GM12891 (cell line): ENCODE data around the gene COASY.

Experiments used
- PAX5 ChIP-seq: IDR thresholded peaks from 2 replicates; pipeline ENCODE4 v1.6.1; 2011; ENCODE audit warnings: low read length, moderate library complexity, mild to moderate bottlenecking; ENCODE audit not compliant: insufficient read depth, severe bottlenecking
- POLR2A ChIP-seq: IDR thresholded peaks from 2 replicates; pipeline ENCODE4 v1.6.1; 2011; ENCODE audit warnings: low read depth, low read length, control low read depth
- POLR2AphosphoS5 ChIP-seq: IDR thresholded peaks from 2 replicates; pipeline ENCODE4 v1.6.1; 2011; ENCODE audit warnings: low read depth, low read length, control low read depth
- POU2F2 ChIP-seq: IDR thresholded peaks from 2 replicates; pipeline ENCODE4 v1.6.1; 2011; ENCODE audit warnings: low read depth, mild to moderate bottlenecking, control low read depth, low read length, moderate library complexity
- SPI1 ChIP-seq: IDR thresholded peaks from 2 replicates; pipeline ENCODE4 v1.6.1; 2011; ENCODE audit warnings: low read depth, low read length, control low read depth

GRCh38 chr17:42612013-42612412 is 50.1 kb downstream of the COASY start:
- TF ChIP-seq POLR2AphosphoS5, result no peak
- TF ChIP-seq POLR2A, result no peak
- TF ChIP-seq PAX5, result no peak
- no peak for TF ChIP-seq POU2F2
- TF ChIP-seq SPI1, result no peak
